ENCODE data around the gene DMXL2. TPM values are rescaled to one million over a fixed set of nuclear protein-coding genes. Genes with fewer than 3 reads are reported as not detected.

Gene DMXL2
- total and polyA plus RNA-seq, 9 of the 15 experiments (the other 6 are each of a cell fraction or from before 2014, with no cell fraction given): 9.3 to 57.7 (median 30.7) TPM

GRCh38 chr15:51576911-51577500 lies 45.6 kb downstream of the DMXL2 start (continued):
- no peak for TF ChIP-seq KLF1 (tag; IDR thresholded peaks at IDR 0.05)
- TF ChIP-seq GTF3C2 (IDR thresholded peaks at IDR 0.05; ENCODE audit: borderline replicate concordance, extremely low read depth, insufficient read length): no peak
- TF ChIP-seq EZH2 (IDR thresholded peaks at IDR 0.05; ENCODE audit: borderline replicate concordance, low read depth, low read length): no peak
- TF ChIP-seq ZNF79 (CRISPR knock-in tag; IDR thresholded peaks at IDR 0.05; ENCODE audit: low read depth): no peak
- TF ChIP-seq ZNF740 (CRISPR knock-in tag; IDR thresholded peaks at IDR 0.05): no peak
- TF ChIP-seq ZNF740 (tag; IDR thresholded peaks at IDR 0.05): no peak
- no peak for TF ChIP-seq NCOA1 (IDR thresholded peaks at IDR 0.05; ENCODE audit: low read depth)
- peak; percentile 31; the same call in 1 of the 2 replicates for TF ChIP-seq GATAD2B (IDR thresholded peaks at IDR 0.05; ENCODE audit: borderline replicate concordance)
- peak; percentile 46; the same call in 1 of the 2 replicates for TF ChIP-seq NBN (IDR thresholded peaks at IDR 0.05; ENCODE audit: low read depth)
- TF ChIP-seq HNRNPH1 (optimal IDR thresholded peaks at IDR 0.05; ENCODE audit: low read depth, low read length): no peak
- peak; percentile 50 for TF ChIP-seq ARID1B (IDR thresholded peaks at IDR 0.05)
- no peak for TF ChIP-seq IFI16 (CRISPR knock-in tag; IDR thresholded peaks at IDR 0.05)
- no peak for TF ChIP-seq PHB2 (IDR thresholded peaks at IDR 0.05; ENCODE audit: low read depth)
- TF ChIP-seq CHD4 (IDR thresholded peaks at IDR 0.05; ENCODE audit: insufficient read depth, insufficient replicate concordance, low read depth, low read length, poor library complexity, severe bottlenecking): no peak
- no peak for TF ChIP-seq TAF1 (IDR thresholded peaks at IDR 0.05; ENCODE audit: control insufficient read depth, extremely low read depth, insufficient read depth, low read length, severe bottlenecking)
- no peak for TF ChIP-seq KDM1A (IDR thresholded peaks at IDR 0.05)
- TF ChIP-seq ZBTB43 (CRISPR knock-in tag; IDR thresholded peaks at IDR 0.05): no peak
- no peak for TF ChIP-seq MYNN (IDR thresholded peaks at IDR 0.05)
- TF ChIP-seq MYNN (CRISPR knock-in tag; IDR thresholded peaks at IDR 0.05): no peak
- TF ChIP-seq MCM2 (IDR thresholded peaks at IDR 0.05; ENCODE audit: low read depth): no peak
- no peak for TF ChIP-seq NR2C2 (CRISPR knock-in tag; IDR thresholded peaks at IDR 0.05)
- TF ChIP-seq NR2C2 (tag; IDR thresholded peaks at IDR 0.05): peak; percentile 90
- TF ChIP-seq USF1 (CRISPR knock-in tag; IDR thresholded peaks at IDR 0.05): no peak
